Measurements from ENCODE around the gene BEST2.
"Not testable (repeated sequence)": the region's sequence is repeated elsewhere in the genome, so short reads cannot be mapped to it uniquely, and the experiment has no call there.

The BEST2 gene

GRCh38 chr19:12789098-12789903, 37.7 kb downstream of the BEST2 start:
- no peak for DNase-seq

GRCh38 chr19:12789904-12790619, 38.5 kb downstream of the BEST2 start:
- peak; percentile 98 for DNase-seq

- DNase-seq: peak; percentile 66
These were observed 39.2 kb downstream of the BEST2 start for GRCh38 chr19:12790628-12791344.

- peak; percentile 99 for DNase-seq
These were observed 39.9 kb downstream of the BEST2 start, which contains the start of gene JUNB for GRCh38 chr19:12791345-12792050. Gene JUNB, plus strand, starts transcription at chr19:12791486. Its CDS starts 286 bp downstream, at chr19:12791772.

GRCh38 chr19:12792051-12792852, 40.7 kb downstream of the BEST2 start:
- DNase-seq: peak; percentile 88

- peak; percentile 66 for DNase-seq
These were observed 41.3 kb downstream of the BEST2 start for GRCh38 chr19:12792853-12793289.

GRCh38 chr19:12793290-12794195, 42.0 kb downstream of the BEST2 start:
- peak; percentile 98 for DNase-seq

GRCh38 chr19:12794196-12794941, 42.8 kb downstream of the BEST2 start:
- DNase-seq: no peak

- no peak for DNase-seq
These were observed 43.4 kb downstream of the BEST2 start for GRCh38 chr19:12794971-12795381.

- peak; percentile 86 for DNase-seq
These were observed 44.8 kb downstream of the BEST2 start for GRCh38 chr19:12796146-12797071.

- DNase-seq: no peak
These were observed 45.6 kb downstream of the BEST2 start for GRCh38 chr19:12797141-12797587.

GRCh38 chr19:12797607-12798006, 46.0 kb downstream of the BEST2 start:
- not testable (repeated sequence) for DNase-seq

- DNase-seq: no peak
These were observed 48.3 kb downstream of the BEST2 start for GRCh38 chr19:12799742-12800465.

- no peak for DNase-seq
These were observed 48.8 kb downstream of the BEST2 start for GRCh38 chr19:12800466-12800770.

GRCh38 chr19:12800923-12801465, 49.4 kb downstream of the BEST2 start:
- peak; percentile 73 for DNase-seq

GRCh38 chr19:12801466-12802266, 50.1 kb downstream of the BEST2 start, which contains the start of the genes PRDX2 and THSD8:
Gene PRDX2, minus strand, starts transcription at chr19:12801800. Its CDS starts 539 bp downstream, at chr19:12801261.
Gene THSD8, plus strand, starts transcription at chr19:12802069. Its CDS starts 3 bp downstream, at chr19:12802072.
- DNase-seq: peak; percentile 88

Data from activated CD8-positive, alpha-beta memory T cell treated with anti-CD3 and anti-CD28 coated beads, Interleukin-2, amount 50 U/mL, for 48 hours (primary cell).